Neural cell (in vitro differentiated cells): ENCODE data around the gene INO80. TPM values are rescaled to one million over a fixed set of nuclear protein-coding genes. Genes with fewer than 3 reads are reported as not detected.

Source experiments
- H2AFZ ChIP-seq: fragments of 200-600, 300-800 bp; sonication (generic), shearing (Covaris generic); 2 replicates; pipeline ENCODE4 v1.6.0; 2014; ENCODE audit warnings: low read depth, mild to moderate bottlenecking, antibody characterized with exemption, low read length, moderate library complexity
- H3F3A ChIP-seq: fragments of 200-600 bp; shearing (Covaris generic); 2 replicates; pipeline ENCODE4 v1.6.1; 2016; ENCODE audit warnings: mild to moderate bottlenecking, moderate library complexity, mixed read lengths, antibody characterized with exemption, low read length; ENCODE audit not compliant: insufficient read depth, poor library complexity, severe bottlenecking
- H3K27ac ChIP-seq: fragments of 200-600, 300-800 bp; sonication (generic), shearing (Covaris generic); 2 replicates; pipeline ENCODE4 v1.5.1; 2014; ENCODE audit warnings: mild to moderate bottlenecking, low read length, moderate library complexity
- H3K27me3 ChIP-seq: fragments of 300-800, 200-600 bp; sonication (generic), shearing (Covaris generic); 2 replicates; pipeline ENCODE4 v1.6.0; 2014; ENCODE audit warnings: mild to moderate bottlenecking, low read depth, low read length, moderate library complexity; ENCODE audit not compliant: insufficient read depth
- H3K36me3 ChIP-seq: fragments of 300-800, 200-600 bp; sonication (generic), shearing (Covaris generic); 2 replicates; pipeline ENCODE4 v1.5.1; 2014; ENCODE audit warnings: mild to moderate bottlenecking, antibody characterized with exemption, low read length, moderate library complexity; ENCODE audit not compliant: insufficient read depth
- H3K4me2 ChIP-seq: fragments of 300-800, 200-600 bp; sonication (generic), shearing (Covaris generic); 2 replicates; pipeline ENCODE4 v1.6.0; 2014; ENCODE audit warnings: mild to moderate bottlenecking, low read length
- H3K4me3 ChIP-seq: fragments of 300-800, 200-600 bp; sonication (generic), shearing (Covaris generic); 2 replicates; pipeline ENCODE4 v1.5.1; 2014; ENCODE audit warnings: mild to moderate bottlenecking, low read length, moderate library complexity
- H3K79me2 ChIP-seq: fragments of 200-600 bp; shearing (Covaris generic); replicated peaks from 2 replicates; pipeline ENCODE4 v1.6.0; 2014; ENCODE audit warnings: mild to moderate bottlenecking, low read length, moderate library complexity; ENCODE audit not compliant: insufficient read depth
- H3K9ac ChIP-seq: fragments of 300-800, 200-600 bp; sonication (generic), shearing (Covaris generic); 2 replicates; pipeline ENCODE4 v1.6.1; 2016; ENCODE audit warnings: mild to moderate bottlenecking, low read length, mixed read lengths
- H3K9me2 ChIP-seq: fragments of 200-600 bp; shearing (Covaris generic); 2 replicates; pipeline ENCODE4 v1.6.1; 2016; ENCODE audit warnings: mild to moderate bottlenecking, low read length, mixed read lengths; ENCODE audit not compliant: insufficient read depth
- H3K9me3 ChIP-seq: fragments of 200-600, 300-800 bp; sonication (generic), shearing (Covaris generic); 2 replicates; pipeline ENCODE4 v1.6.1; 2016; ENCODE audit warnings: mild to moderate bottlenecking, mixed run types, low read length, moderate library complexity, mixed read lengths
- H4K20me1 ChIP-seq: fragments of 200-600 bp; shearing (Covaris generic); 2 replicates; pipeline ENCODE4 v1.6.1; 2016; ENCODE audit warnings: mild to moderate bottlenecking, mixed run types; ENCODE audit not compliant: insufficient read depth
- CTCF ChIP-seq: fragments of 450-650 bp; IDR thresholded peaks from 2 replicates; pipeline ENCODE4 v1.5.1; 2014; ENCODE audit warnings: antibody characterized with exemption, mild to moderate bottlenecking, moderate library complexity; ENCODE audit not compliant: poor library complexity, severe bottlenecking
- EP300 ChIP-seq: fragments of 450-650 bp; conservative IDR thresholded peaks from 2 replicates; pipeline ENCODE4 v1.6.1; 2014; ENCODE audit warnings: antibody characterized with exemption, mild to moderate bottlenecking, moderate library complexity; ENCODE audit not compliant: poor library complexity, severe bottlenecking
- EZH2 ChIP-seq: fragments of 200-600, 300-800 bp; shearing (Covaris generic), sonication (generic); IDR thresholded peaks from 2 replicates; pipeline ENCODE4 v1.6.1; 2014; ENCODE audit warnings: antibody characterized with exemption, low read length, borderline replicate concordance, mild to moderate bottlenecking; ENCODE audit not compliant: insufficient read depth, poor library complexity, severe bottlenecking
- MXI1 ChIP-seq: fragments of 450-650 bp; conservative IDR thresholded peaks from 2 replicates; pipeline ENCODE4 v1.6.1; 2014; ENCODE audit warnings: antibody characterized with exemption, mild to moderate bottlenecking; ENCODE audit not compliant: poor library complexity, severe bottlenecking
- POLR2AphosphoS5 ChIP-seq: IDR thresholded peaks from 2 replicates; pipeline ENCODE4 v1.6.1; 2012
- RAD21 ChIP-seq: fragments of 450-650 bp; conservative IDR thresholded peaks from 2 replicates; pipeline ENCODE4 v1.6.1; 2014; ENCODE audit warnings: antibody characterized with exemption, mild to moderate bottlenecking, moderate library complexity
- REST ChIP-seq: IDR thresholded peaks from 2 replicates; pipeline ENCODE4 v1.6.1; 2012; ENCODE audit warnings: borderline replicate concordance
- SMC3 ChIP-seq: fragments of 450-650 bp; conservative IDR thresholded peaks from 2 replicates; pipeline ENCODE4 v1.6.1; 2014; ENCODE audit warnings: antibody characterized with exemption, mild to moderate bottlenecking, moderate library complexity; ENCODE audit not compliant: poor library complexity
- TAF1 ChIP-seq: IDR thresholded peaks from 2 replicates; pipeline ENCODE4 v1.6.1; 2012; ENCODE audit warnings: low read depth
- polyA plus RNA-seq: library from polyadenylated mRNA; depleted of rRNA; stranded (reverse); fragments of >200 nt; gene quantifications from 2 replicates; pipeline ENCODE4 v1.2.3, GENCODE V29; 2014

INO80 gene
- polyA plus RNA-seq, 1 donor from 2014 or later: 8.4 TPM

GRCh38 chr15:40940296-40940801 is 175.7 kb downstream of the INO80 start:
- H3K79me2 ChIP-seq: no peaks in the 10 kb centered on the region
- H3K9me2 ChIP-seq: no peaks in the 10 kb centered on the region
- no peaks in the 10 kb centered on the region for H4K20me1 ChIP-seq
- H3K9me3 ChIP-seq: no peaks in the 10 kb centered on the region
- peaks cover 7% of the 10 kb centered on the region for H3K27me3 ChIP-seq
- no peaks in the 10 kb centered on the region for H3K36me3 ChIP-seq
- no peaks in the 10 kb centered on the region for H3F3A ChIP-seq
- TF ChIP-seq EP300 (no peak), RAD21 (no peak), REST (no peak), SMC3 (no peak), MXI1 (no peak), POLR2AphosphoS5 (no peak), EZH2 (no peak), TAF1 (no peak), CTCF (no peak)
- H3K27ac ChIP-seq: no peak overlapping the region
- H3K4me3 ChIP-seq: no peak overlapping the region
- H2AFZ ChIP-seq: no peak overlapping the region
- no peak overlapping the region for H3K9ac ChIP-seq
- H3K4me2 ChIP-seq: no peak overlapping the region

- Histone ChIP-seq H3K79me2 (no peaks in the 10 kb centered on the region), H3K4me2 (no peak overlapping the region), H3K4me3 (no peak overlapping the region), H3F3A (no peaks in the 10 kb centered on the region), H3K36me3 (no peaks in the 10 kb centered on the region), H3K27ac (no peak overlapping the region), H3K9me3 (no peaks in the 10 kb centered on the region), H2AFZ (no peak overlapping the region), H3K27me3 (peaks cover 7% of the 10 kb centered on the region), H3K9ac (no peak overlapping the region), H4K20me1 (no peaks in the 10 kb centered on the region), H3K9me2 (no peaks in the 10 kb centered on the region)
- TF ChIP-seq MXI1: no peak
- no peak for TF ChIP-seq CTCF
- TF ChIP-seq EZH2: no peak
- no peak for TF ChIP-seq RAD21
- no peak for TF ChIP-seq TAF1
- no peak for TF ChIP-seq POLR2AphosphoS5
- no peak for TF ChIP-seq REST
- no peak for TF ChIP-seq SMC3
- TF ChIP-seq EP300: no peak
These were observed 177.6 kb downstream of the INO80 start for GRCh38 chr15:40938536-40938870.
